ENCODE measurements around the gene NCAM1.

The NCAM1 gene

GRCh38 chr11:113267493-113267892 lies 306.3 kb downstream of the NCAM1 start:
- Histone ChIP-seq H3K27ac (ENCODE audit: low read length) (no peak overlapping the region), H3K27me3 (ENCODE audit: insufficient read depth, low read length) (no peaks in the 10 kb centered on the region), H3K9me3 (ENCODE audit: insufficient read depth, low read depth, low read length) (no peaks in the 10 kb centered on the region), H3K36me3 (ENCODE audit: insufficient read depth, low read depth, low read length) (no peaks in the 10 kb centered on the region), H3K9ac (ENCODE audit: low read depth, low read length) (no peak overlapping the region), H3K4me1 (ENCODE audit: insufficient read depth, low read length) (no peaks in the 10 kb centered on the region), H3K4me3 (ENCODE audit: low read length) (no peak overlapping the region)

DNA sequence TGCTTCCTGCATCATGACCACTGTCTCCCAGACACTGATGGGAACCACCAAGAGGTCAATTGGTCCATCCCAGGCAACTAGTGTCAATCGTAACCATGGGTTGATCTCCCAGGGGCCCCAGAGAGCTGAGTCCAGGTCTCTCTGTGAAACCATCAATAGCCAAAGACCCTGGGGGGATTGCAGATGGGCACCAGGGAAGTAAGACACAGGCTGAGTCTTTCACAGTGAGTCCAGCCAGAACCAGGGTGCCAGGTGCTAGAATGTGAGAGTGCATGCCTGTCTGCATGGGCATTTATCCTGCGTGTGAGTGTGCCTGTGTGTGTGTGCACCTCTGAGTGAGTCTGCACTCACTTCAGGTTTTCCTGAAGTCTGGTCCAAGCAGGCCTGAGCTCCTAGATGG lies 307.9 kb downstream of the NCAM1 start:
- no peaks in the 10 kb centered on the region for H3K27me3 ChIP-seq (ENCODE audit: insufficient read depth, low read length)
- H3K9me3 ChIP-seq (ENCODE audit: insufficient read depth, low read depth, low read length): no peaks in the 10 kb centered on the region
- H3K27ac ChIP-seq (ENCODE audit: low read length): no peak overlapping the region
- H3K4me3 ChIP-seq (ENCODE audit: low read length): no peak overlapping the region
- no peaks in the 10 kb centered on the region for H3K4me1 ChIP-seq (ENCODE audit: insufficient read depth, low read length)
- H3K36me3 ChIP-seq (ENCODE audit: insufficient read depth, low read depth, low read length): no peaks in the 10 kb centered on the region
- no peak overlapping the region for H3K9ac ChIP-seq (ENCODE audit: low read depth, low read length)

GRCh38 chr11:113269636-113270035 lies 308.4 kb downstream of the NCAM1 start:
- no peak overlapping the region for H3K4me3 ChIP-seq (ENCODE audit: low read length)
- H3K9ac ChIP-seq (ENCODE audit: low read depth, low read length): no peak overlapping the region
- no peaks in the 10 kb centered on the region for H3K27me3 ChIP-seq (ENCODE audit: insufficient read depth, low read length)
- H3K4me1 ChIP-seq (ENCODE audit: insufficient read depth, low read length): no peaks in the 10 kb centered on the region; the same call in 1 of the 2 replicates
- H3K36me3 ChIP-seq (ENCODE audit: insufficient read depth, low read depth, low read length): no peaks in the 10 kb centered on the region
- no peaks in the 10 kb centered on the region for H3K9me3 ChIP-seq (ENCODE audit: insufficient read depth, low read depth, low read length)
- H3K27ac ChIP-seq (ENCODE audit: low read length): no peak overlapping the region

DNA sequence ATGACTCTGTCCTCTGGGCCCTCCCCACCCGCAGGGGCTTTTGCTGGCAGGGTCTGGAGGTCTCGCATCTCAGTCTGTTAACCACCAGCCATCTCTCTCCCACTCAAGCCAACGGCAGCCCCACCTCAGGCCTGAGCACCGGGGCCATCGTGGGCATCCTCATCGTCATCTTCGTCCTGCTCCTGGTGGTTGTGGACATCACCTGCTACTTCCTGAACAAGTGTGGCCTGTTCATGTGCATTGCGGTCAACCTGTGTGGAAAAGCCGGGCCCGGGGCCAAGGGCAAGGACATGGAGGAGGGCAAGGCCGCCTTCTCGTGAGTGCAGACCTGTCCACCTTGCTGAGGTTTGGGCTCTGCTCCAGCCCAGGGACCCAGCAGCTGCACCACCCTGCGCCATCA lies 308.9 kb downstream of the NCAM1 start:
- Histone ChIP-seq H3K9me3 (ENCODE audit: insufficient read depth, low read depth, low read length) (no peaks in the 10 kb centered on the region), H3K9ac (ENCODE audit: low read depth, low read length) (no peak overlapping the region), H3K36me3 (ENCODE audit: insufficient read depth, low read depth, low read length) (no peaks in the 10 kb centered on the region), H3K4me3 (ENCODE audit: low read length) (no peak overlapping the region), H3K4me1 (ENCODE audit: insufficient read depth, low read length) (no peaks in the 10 kb centered on the region; the same call in 1 of the 2 replicates), H3K27me3 (ENCODE audit: insufficient read depth, low read length) (no peaks in the 10 kb centered on the region), H3K27ac (ENCODE audit: low read length) (no peak overlapping the region)

GRCh38 chr11:113271551-113272245 lies 310.5 kb downstream of the NCAM1 start:
- H3K27me3 ChIP-seq (ENCODE audit: insufficient read depth, low read length): no peaks in the 10 kb centered on the region
- H3K9me3 ChIP-seq (ENCODE audit: insufficient read depth, low read depth, low read length): no peaks in the 10 kb centered on the region
- H3K27ac ChIP-seq (ENCODE audit: low read length): no peak overlapping the region
- no peak overlapping the region for H3K4me3 ChIP-seq (ENCODE audit: low read length)
- no peaks in the 10 kb centered on the region for H3K36me3 ChIP-seq (ENCODE audit: insufficient read depth, low read depth, low read length)
- no peaks in the 10 kb centered on the region; the same call in 1 of the 2 replicates for H3K4me1 ChIP-seq (ENCODE audit: insufficient read depth, low read length)
- H3K9ac ChIP-seq (ENCODE audit: low read depth, low read length): no peak overlapping the region

DNA sequence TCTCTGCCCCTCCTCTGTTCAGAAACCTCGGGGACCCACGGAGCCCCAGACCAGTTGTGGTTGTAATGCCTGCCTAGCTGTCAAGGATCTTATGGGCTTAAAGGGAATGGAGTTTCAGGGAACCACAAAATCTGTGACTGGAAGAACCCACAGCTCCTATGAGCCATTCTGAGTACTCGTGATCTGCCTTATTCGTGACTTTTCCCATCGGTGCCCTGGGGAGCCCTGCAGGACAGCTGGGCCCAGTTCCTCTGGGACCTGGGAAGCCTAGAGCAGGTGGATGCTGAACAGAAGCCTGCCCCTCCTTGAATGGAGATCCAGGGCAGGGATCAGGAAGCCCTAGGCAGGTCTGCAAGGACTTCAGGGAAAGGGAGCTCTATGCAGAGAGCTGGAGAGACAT lies 311.1 kb downstream of the NCAM1 start:
- Histone ChIP-seq H3K9ac (ENCODE audit: low read depth, low read length) (no peak overlapping the region), H3K36me3 (ENCODE audit: insufficient read depth, low read depth, low read length) (no peaks in the 10 kb centered on the region), H3K27ac (ENCODE audit: low read length) (no peak overlapping the region), H3K27me3 (ENCODE audit: insufficient read depth, low read length) (no peaks in the 10 kb centered on the region), H3K4me1 (ENCODE audit: insufficient read depth, low read length) (no peaks in the 10 kb centered on the region; the same call in 1 of the 2 replicates), H3K9me3 (ENCODE audit: insufficient read depth, low read depth, low read length) (no peaks in the 10 kb centered on the region), H3K4me3 (ENCODE audit: low read length) (no peak overlapping the region)

DNA sequence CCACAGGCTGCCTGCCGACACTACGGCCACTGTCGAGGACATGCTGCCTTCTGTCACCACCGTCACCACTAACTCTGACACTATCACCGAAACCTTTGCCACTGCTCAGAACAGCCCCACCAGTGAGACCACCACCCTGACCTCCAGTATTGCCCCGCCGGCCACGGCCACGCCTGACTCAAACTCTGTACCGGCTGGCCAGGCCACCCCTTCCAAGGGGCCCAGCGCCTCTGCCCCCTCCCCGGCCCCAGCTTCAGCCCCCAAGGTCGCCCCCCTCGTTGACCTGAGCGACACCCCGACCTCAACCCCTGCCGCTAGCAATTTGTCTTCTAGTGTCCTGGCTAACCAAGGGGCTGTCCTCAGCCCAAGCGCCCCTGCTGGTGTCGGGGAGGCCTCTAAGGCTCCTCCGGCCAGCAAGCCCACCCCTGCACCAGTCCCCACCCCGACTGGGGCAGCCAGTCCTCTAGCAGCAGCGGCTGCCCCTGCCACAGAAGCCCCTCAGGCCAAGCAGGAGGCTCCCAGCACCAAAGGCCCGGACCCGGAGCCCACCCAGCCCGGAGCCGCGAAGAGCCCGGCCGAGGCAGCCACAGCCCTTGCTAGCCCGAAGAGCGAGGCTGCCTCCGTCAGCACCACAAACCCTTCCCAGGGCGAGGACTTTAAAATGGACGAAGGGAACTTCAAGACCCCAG lies 311.9 kb downstream of the NCAM1 start:
- Histone ChIP-seq H3K27me3 (ENCODE audit: insufficient read depth, low read length) (no peaks in the 10 kb centered on the region), H3K4me3 (ENCODE audit: low read length) (no peak overlapping the region), H3K4me1 (ENCODE audit: insufficient read depth, low read length) (no peaks in the 10 kb centered on the region; the same call in 1 of the 2 replicates), H3K36me3 (ENCODE audit: insufficient read depth, low read depth, low read length) (no peaks in the 10 kb centered on the region), H3K27ac (ENCODE audit: low read length) (no peak overlapping the region), H3K9me3 (ENCODE audit: insufficient read depth, low read depth, low read length) (no peaks in the 10 kb centered on the region), H3K9ac (ENCODE audit: low read depth, low read length) (no peak overlapping the region)

DNA sequence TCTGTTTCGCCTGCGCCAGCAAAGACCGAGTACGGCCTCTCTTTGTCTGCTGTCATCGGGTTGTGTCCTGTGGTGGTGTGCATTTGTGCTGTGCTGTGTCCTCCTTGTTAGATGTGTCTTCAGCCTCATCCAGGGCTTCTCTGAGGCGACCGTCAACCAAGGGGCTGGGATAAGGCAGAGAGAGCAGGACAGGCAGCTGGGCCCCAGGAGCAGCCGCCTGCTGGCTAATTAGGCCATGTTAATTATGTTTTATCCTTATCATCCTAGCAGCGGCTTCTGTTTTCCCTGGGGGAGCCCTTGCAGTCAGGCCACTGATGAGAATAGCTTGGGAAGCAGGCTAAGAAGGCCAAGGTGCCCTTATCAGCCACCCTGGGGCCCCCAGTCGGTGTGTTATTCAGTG lies 312.5 kb downstream of the NCAM1 start:
- H3K27me3 ChIP-seq (ENCODE audit: insufficient read depth, low read length): no peaks in the 10 kb centered on the region
- no peaks in the 10 kb centered on the region for H3K36me3 ChIP-seq (ENCODE audit: insufficient read depth, low read depth, low read length)
- H3K9me3 ChIP-seq (ENCODE audit: insufficient read depth, low read depth, low read length): no peaks in the 10 kb centered on the region
- no peak overlapping the region for H3K9ac ChIP-seq (ENCODE audit: low read depth, low read length)
- H3K4me1 ChIP-seq (ENCODE audit: insufficient read depth, low read length): no peaks in the 10 kb centered on the region; the same call in 1 of the 2 replicates
- H3K4me3 ChIP-seq (ENCODE audit: low read length): no peak overlapping the region
- no peak overlapping the region for H3K27ac ChIP-seq (ENCODE audit: low read length)

DNA sequence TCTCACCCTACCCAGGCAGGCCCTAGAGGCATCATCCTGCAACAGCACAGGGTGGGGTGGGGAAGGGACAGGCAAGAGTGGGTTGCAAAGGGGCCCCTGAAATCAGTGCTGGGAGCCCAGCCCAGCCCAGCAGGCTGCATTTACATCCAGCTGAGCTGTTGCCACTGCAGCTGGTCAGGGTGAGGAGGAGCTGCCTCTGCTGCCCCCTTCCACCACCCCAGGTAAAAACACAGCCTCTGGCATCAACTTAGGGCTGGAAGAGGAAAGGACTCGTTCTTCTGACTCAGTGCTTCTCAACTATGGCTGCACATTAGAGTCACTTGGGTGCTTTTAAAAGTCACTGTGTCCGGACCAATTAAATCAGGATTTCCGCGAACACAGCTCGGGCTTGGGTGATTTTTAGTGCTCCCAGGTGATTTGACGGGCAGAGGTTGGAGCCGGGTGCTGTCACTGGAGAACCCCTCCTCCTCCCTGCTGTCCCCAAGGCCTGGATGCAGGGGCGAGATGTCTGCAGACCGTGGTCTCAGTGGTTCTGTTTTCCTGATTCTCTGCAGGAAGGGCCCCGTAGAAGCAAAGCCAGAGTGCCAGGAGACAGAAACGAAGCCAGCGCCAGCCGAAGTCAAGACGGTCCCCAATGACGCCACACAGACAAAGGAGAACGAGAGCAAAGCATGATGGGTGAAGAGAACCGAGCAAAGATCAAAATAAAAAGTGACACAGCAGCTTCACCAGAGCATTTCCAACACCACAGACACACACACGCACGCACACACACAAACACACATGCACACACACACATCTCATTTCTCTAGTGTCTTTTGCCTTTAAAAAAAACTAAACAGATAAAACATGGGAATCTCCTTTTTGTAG lies 313.7 kb downstream of the NCAM1 start:
- no peaks in the 10 kb centered on the region for H3K36me3 ChIP-seq (ENCODE audit: insufficient read depth, low read depth, low read length)
- no peak overlapping the region for H3K4me3 ChIP-seq (ENCODE audit: low read length)
- no peaks in the 10 kb centered on the region for H3K27me3 ChIP-seq (ENCODE audit: insufficient read depth, low read length)
- H3K9me3 ChIP-seq (ENCODE audit: insufficient read depth, low read depth, low read length): no peaks in the 10 kb centered on the region
- H3K9ac ChIP-seq (ENCODE audit: low read depth, low read length): no peak overlapping the region
- no peak overlapping the region for H3K27ac ChIP-seq (ENCODE audit: low read length)
- H3K4me1 ChIP-seq (ENCODE audit: insufficient read depth, low read length): no peaks in the 10 kb centered on the region; the same call in 1 of the 2 replicates

DNA sequence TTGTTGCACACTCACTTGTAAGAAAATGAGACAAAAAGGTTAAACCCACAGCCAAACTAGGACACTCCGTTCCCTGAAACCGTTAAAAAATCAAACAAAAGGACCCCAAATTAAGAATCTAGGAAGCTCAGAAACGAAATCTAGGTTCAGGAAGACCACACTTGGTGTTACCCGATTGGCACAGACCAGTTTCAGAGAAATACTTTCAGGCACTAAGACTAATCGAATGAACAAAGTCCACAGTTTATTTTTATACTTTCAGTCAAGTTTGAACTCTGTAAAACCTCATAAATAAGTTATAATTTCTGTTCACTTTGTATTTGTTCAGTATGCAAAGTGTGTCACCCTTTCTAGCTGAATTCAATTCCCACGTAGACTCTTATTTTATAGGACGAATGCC lies 314.4 kb downstream of the NCAM1 start:
- Histone ChIP-seq H3K4me3 (ENCODE audit: low read length) (no peak overlapping the region), H3K36me3 (ENCODE audit: insufficient read depth, low read depth, low read length) (no peaks in the 10 kb centered on the region), H3K9ac (ENCODE audit: low read depth, low read length) (no peak overlapping the region), H3K4me1 (ENCODE audit: insufficient read depth, low read length) (no peaks in the 10 kb centered on the region; the same call in 1 of the 2 replicates), H3K27me3 (ENCODE audit: insufficient read depth, low read length) (no peaks in the 10 kb centered on the region), H3K27ac (ENCODE audit: low read length) (no peak overlapping the region), H3K9me3 (ENCODE audit: insufficient read depth, low read depth, low read length) (no peaks in the 10 kb centered on the region)

DNA sequence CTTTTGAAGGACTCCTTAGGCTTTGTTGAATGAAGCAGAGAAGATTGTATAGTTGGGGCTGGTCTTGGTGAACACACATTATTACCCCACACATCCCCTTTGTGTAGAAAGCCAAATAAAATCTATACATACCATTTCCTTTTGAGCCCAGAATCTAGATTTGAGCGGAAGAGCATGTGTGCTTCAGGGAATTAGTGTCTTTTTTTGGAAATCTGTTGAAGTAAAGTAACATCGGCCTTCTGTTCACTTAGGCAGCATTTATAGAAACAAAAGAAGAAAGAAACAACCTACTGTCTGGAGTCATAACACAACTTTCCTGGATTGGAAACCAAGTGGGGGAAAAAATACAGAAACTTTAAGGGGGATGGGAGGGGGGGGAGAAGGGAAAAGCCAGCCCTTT lies 315.2 kb downstream of the NCAM1 start:
- H3K36me3 ChIP-seq (ENCODE audit: insufficient read depth, low read depth, low read length): no peaks in the 10 kb centered on the region
- no peaks in the 10 kb centered on the region for H3K27me3 ChIP-seq (ENCODE audit: insufficient read depth, low read length)
- H3K4me3 ChIP-seq (ENCODE audit: low read length): no peak overlapping the region
- H3K9ac ChIP-seq (ENCODE audit: low read depth, low read length): no peak overlapping the region
- no peaks in the 10 kb centered on the region; the same call in 1 of the 2 replicates for H3K4me1 ChIP-seq (ENCODE audit: insufficient read depth, low read length)
- H3K27ac ChIP-seq (ENCODE audit: low read length): no peak overlapping the region
- H3K9me3 ChIP-seq (ENCODE audit: insufficient read depth, low read depth, low read length): no peaks in the 10 kb centered on the region
